K562 (cell line): ENCODE measurements around the gene PRMT3. TPM values are rescaled to one million over a fixed set of nuclear protein-coding genes. Genes with fewer than 3 reads are reported as not detected.

Source experiments
- CEBPG ChIP-seq, 3 experiments: fragments of 200-800 bp in 1 of 3; sonication (Bioruptor generic) in 1 of 3; sonication (generic) in 1 of 3; formaldehyde crosslinking in 1 of 3; IDR thresholded peaks in 2 of 3; conservative IDR thresholded peaks in 1 of 3; 2 replicates each; pipeline versions ENCODE4 v1.6.1 to v1.8.0; 2016 to 2022; ENCODE audit warnings: missing compliant biosample characterization in 2 of 3, missing genetic modification characterization in 2 of 3, mild to moderate bottlenecking in 1 of 3, missing genetic modification reagents in 1 of 3
- CEBPZ ChIP-seq: fragments of 150-350 bp; IDR thresholded peaks from 2 replicates; pipeline ENCODE4 v1.6.1; 2014; ENCODE audit warnings: low read depth, mild to moderate bottlenecking, low read length, borderline replicate concordance
- ESRRA ChIP-seq: fragments of 450-650 bp; IDR thresholded peaks from 2 replicates; pipeline ENCODE4 v1.6.1; 2014; ENCODE audit warnings: low read depth, mild to moderate bottlenecking, moderate library complexity, borderline replicate concordance
- KDM5B ChIP-seq: fragments of 200-600 bp; sonication (generic); IDR thresholded peaks from 2 replicates; pipeline ENCODE4 v1.6.1; 2012; ENCODE audit warnings: low read depth, mild to moderate bottlenecking, moderate library complexity, low read length, control low read depth, inconsistent platforms; ENCODE audit not compliant: insufficient replicate concordance
- MIER1 ChIP-seq: fragments of 450-650 bp; IDR thresholded peaks from 2 replicates; pipeline ENCODE4 v1.6.1; 2016; ENCODE audit warnings: antibody characterized with exemption, mild to moderate bottlenecking, low read depth
- NR2C2 ChIP-seq, 2 experiments: fragments of 200-800 bp in 1 of 2; sonication (Bioruptor generic) in 1 of 2; sonication (generic) in 1 of 2; formaldehyde crosslinking in 1 of 2; IDR thresholded peaks; 2 replicates each; pipeline versions ENCODE4 v1.6.1 to v1.8.0; 2016 to 2022; ENCODE audit warnings: mild to moderate bottlenecking in 1 of 2, missing compliant biosample characterization in 1 of 2, missing genetic modification characterization in 1 of 2, missing genetic modification reagents in 1 of 2
- NRF1 ChIP-seq, 2 experiments: fragments of 450-650 bp; IDR thresholded peaks in 1 of 2; conservative IDR thresholded peaks in 1 of 2; 2 replicates each; pipeline ENCODE4 v1.6.1; 2014; ENCODE audit warnings: mild to moderate bottlenecking in 2 of 2
- PTRF ChIP-seq: fragments of 450-650 bp; IDR thresholded peaks from 2 replicates; pipeline ENCODE4 v1.6.1; 2016; ENCODE audit warnings: mild to moderate bottlenecking, missing genetic modification characterization, missing compliant biosample characterization
- UBTF ChIP-seq, 2 experiments: IDR thresholded peaks; 2 replicates each; pipeline ENCODE4 v1.6.1; 2012; ENCODE audit warnings: improper control_type of control experiment in 2 of 2, low read depth in 2 of 2, low read length in 2 of 2, borderline replicate concordance in 1 of 2
- ZBED1 ChIP-seq: IDR thresholded peaks from 2 replicates; pipeline ENCODE4 v1.6.1; 2014
- ZNF609 ChIP-seq: sonication (generic); formaldehyde crosslinking; IDR thresholded peaks from 2 replicates; pipeline ENCODE4 v1.8.1; 2023; ENCODE audit warnings: missing genetic modification reagents, mild to moderate bottlenecking, borderline replicate concordance
- polyA plus RNA-seq, 8 experiments: library from polyadenylated mRNA; depleted of rRNA in 4 of 8; stranded (reverse) in 5 of 8; unstranded in 3 of 8; fragments of >200 nt; fragmentation: Nextera tagmentation in 2 of 8; fragmentation: Illumina TruSeq in 1 of 8; extraction: Ambion mirVana in 2 of 8; extraction: Trizol in 1 of 8; gene quantifications; 2 replicates each; pipeline versions ENCODE4 v1.2.1 to v1.2.3, GENCODE V29; 2011 to 2014; ENCODE audit warnings: inconsistent platforms in 1 of 8, missing spikeins in 1 of 8
- total RNA-seq, 7 experiments: library from RNA; depleted of rRNA in 6 of 7; stranded (reverse); fragments of >200 nt in 6 of 7; fragmentation: Illumina TruSeq in 2 of 7; extraction: Trizol in 2 of 7; gene quantifications; 2 replicates each; pipeline versions ENCODE4 v1.2.1 to v1.2.3, GENCODE V29; 2011 to 2021; ENCODE audit warnings: low replicate concordance in 1 of 7

PRMT3 gene
- total and polyA plus RNA-seq, 9 of the 15 experiments (the other 6 are each of a cell fraction or from before 2014, with no cell fraction given), result 24.0 to 62.1 (median 44.7) TPM

- TF ChIP-seq PTRF (tag), result no peak
- 0 out of 2 replicates have a peak, but pooled peaks have one; percentile 39 for TF ChIP-seq ESRRA
- no peak for TF ChIP-seq UBTF (IDR thresholded peaks at IDR 0.05; ENCODE audit: borderline replicate concordance in 1 of 2, low read depth in 2 of 2, low read length in 2 of 2)
- no peak for TF ChIP-seq ZBED1
- no peak for TF ChIP-seq NRF1 (conservative IDR thresholded peaks at IDR 0.05 in 1 of 2, IDR thresholded peaks at IDR 0.05 in 1 of 2)
- no peak for TF ChIP-seq KDM5B
- TF ChIP-seq CEBPZ, result no peak
- no peak for TF ChIP-seq ZNF609 (CRISPR knock-in tag)
- no peak for TF ChIP-seq CEBPG (CRISPR knock-in tag; IDR thresholded peaks at IDR 0.05)
- peak in 1 of 2 experiments; percentile 76; a peak in 2 of 4 replicates for TF ChIP-seq CEBPG (tag; conservative IDR thresholded peaks at IDR 0.05 in 1 of 2, IDR thresholded peaks at IDR 0.05 in 1 of 2)
- no peak for TF ChIP-seq NR2C2 (CRISPR knock-in tag; IDR thresholded peaks at IDR 0.05)
- no peak for TF ChIP-seq NR2C2 (tag; IDR thresholded peaks at IDR 0.05)
- no peak for TF ChIP-seq MIER1
Observed at GRCh38 chr11:20501252-20501651, 113.7 kb downstream of the PRMT3 start (continued).
